Adipose tissue (tissue), 3 donors: ENCODE measurements around the gene RNF5. TPM values are rescaled to one million over a fixed set of nuclear protein-coding genes. Genes with fewer than 3 reads are reported as not detected.

Experiments
- H3K27ac ChIP-seq: one replicate; pipeline ENCODE4 v1.5.1; 2013; ENCODE audit warnings: low read depth, low read length
- WGBS, 3 donors: extraction: QIAGEN DNeasy Blood & Tissue Kit; methylation state at CpG; one replicate each; pipeline ENCODE4 v1.1.7; 2013; 5-methylcytosine and 5-hydroxymethylcytosine counted together
- polyA plus RNA-seq, 3 donors: library from polyadenylated mRNA; stranded (reverse); fragments of 200-250 nt; gene quantifications; one replicate each; pipeline ENCODE4 v1.2.3, GENCODE V29; 2013
- donor health status: healthy with polysubstance abuse.
- donor health status: Bipolar disorder and iron deficiency.
- donor health status: healthy.

Gene RNF5
- polyA plus RNA-seq, 3 donors = 37.7 to 82.3 (median 49.6) TPM

- H3K27ac ChIP-seq = no peak overlapping the region
- WGBS, 3 donors = 48 to 50% (median 49%) methylated on average over 8 of the region's 8 CpGs
These were observed 26.9 kb upstream of the RNF5 start for GRCh38 chr6:32151181-32151862.

GRCh38 chr6:32151863-32152768 is 26.1 kb upstream of the RNF5 start, which contains the start of gene PRRT1:
PRRT1 (minus strand) TSS chr6:32151939; CDS start chr6:32151827, 112 bp downstream.
- no peak within 1 kb of the TSS for H3K27ac ChIP-seq
- 18 to 47% (median 23%) methylated on average over 12 to 16 of the region's 24 CpGs for WGBS, 3 donors

- WGBS, 3 donors = 35 to 46% (median 41%) methylated on average over 35 of the region's 35 CpGs
- H3K27ac ChIP-seq = peak overlapping the region; percentile 2
These were observed 25.2 kb upstream of the RNF5 start for GRCh38 chr6:32152769-32153563.

GRCh38 chr6:32153564-32154513 is 24.4 kb upstream of the RNF5 start, which contains the start of gene PPT2:
PPT2 (plus strand) TSS chr6:32154141; CDS start chr6:32154595, 454 bp downstream.
- H3K27ac ChIP-seq = peak within 1 kb of the TSS; percentile 2
- 1 to 2% (median 2%) methylated on average over 52 of the region's 52 CpGs for WGBS, 3 donors

- peak overlapping the region; percentile 1 for H3K27ac ChIP-seq
- WGBS, 3 donors = 4 to 5% (median 4%) methylated on average over 33 to 34 of the region's 34 CpGs
These were observed 23.6 kb upstream of the RNF5 start for GRCh38 chr6:32154514-32155161.

- H3K27ac ChIP-seq = no peak overlapping the region
- 93 to 94% (median 94%) methylated on average over 9 of the region's 9 CpGs for WGBS, 3 donors
These were observed 21.3 kb upstream of the RNF5 start for GRCh38 chr6:32156891-32157290.

GRCh38 chr6:32158052-32158451 is 20.2 kb upstream of the RNF5 start:
- no peak overlapping the region for H3K27ac ChIP-seq

DNA sequence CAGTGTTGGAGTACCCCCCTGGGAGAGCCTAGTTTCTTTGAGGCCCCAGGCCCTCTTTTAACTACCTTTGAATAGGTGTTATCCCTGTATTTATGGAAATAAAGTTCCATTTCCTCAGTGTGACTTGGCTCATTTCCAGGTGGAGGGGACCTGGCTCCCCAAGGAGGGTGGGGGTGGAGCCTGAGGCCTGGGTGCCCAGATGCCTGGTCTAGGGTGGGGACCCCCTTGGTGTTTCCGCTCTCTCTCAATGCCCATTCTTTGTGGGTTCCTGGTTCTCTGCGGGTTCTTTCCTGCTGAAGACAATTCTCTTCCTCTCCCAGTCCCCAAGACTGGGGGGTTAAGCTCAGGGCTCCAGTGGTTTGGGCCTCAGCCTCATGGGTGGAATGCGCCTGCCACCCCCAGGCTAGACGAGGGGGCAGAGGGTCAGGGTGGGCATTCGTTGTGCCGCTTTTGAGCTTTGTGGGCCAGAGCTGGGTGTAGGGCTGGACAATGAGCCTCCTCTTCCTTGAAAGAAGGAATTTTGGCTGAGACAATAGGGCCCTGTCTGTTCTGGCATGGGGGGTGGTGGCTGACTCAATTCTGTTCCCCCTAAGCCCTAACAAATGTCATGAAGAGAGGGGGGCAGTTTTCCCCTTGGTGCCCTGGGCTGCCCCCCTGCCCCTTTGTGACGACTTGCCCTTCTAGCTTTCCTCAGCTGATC is 14.5 kb upstream of the RNF5 start:
- H3K27ac ChIP-seq = no peak overlapping the region
- WGBS, 3 donors = 81 to 85% (median 81%) methylated on average over 7 of the region's 7 CpGs

DNA sequence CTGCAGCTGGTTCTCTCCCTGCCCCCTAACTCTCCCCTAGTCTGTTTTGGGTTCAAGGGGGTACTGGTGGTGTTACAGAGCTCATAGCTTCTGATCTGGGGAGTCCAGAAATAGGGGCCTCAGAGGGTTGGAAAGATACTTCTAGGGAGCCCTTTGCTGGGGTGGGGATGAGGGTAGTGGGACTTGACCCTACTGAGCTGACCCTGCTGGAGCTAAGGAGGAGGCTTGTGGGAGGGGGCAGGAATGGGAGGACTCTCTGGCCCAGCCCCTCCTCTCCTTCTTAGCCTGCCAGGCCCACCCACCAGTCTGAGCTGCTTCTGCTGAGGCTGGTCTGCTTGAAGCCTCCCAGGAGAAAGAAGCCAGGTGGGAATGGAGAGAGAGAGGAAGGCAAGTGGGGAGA is 13.9 kb upstream of the RNF5 start, which contains the start of gene EGFL8:
TSS of gene EGFL8 (plus strand) at position 301 of the 400 bp plus-strand sequence. CDS start 1,571 bp downstream, outside the sequence.
- no peak within 1 kb of the TSS for H3K27ac ChIP-seq

- whole genome bisulfite sequencing, 3 donors = 86 to 90% (median 86%) methylated on average over 30 of the region's 30 CpGs
- H3K27ac ChIP-seq = no peak overlapping the region
These were observed 11.7 kb upstream of the RNF5 start for GRCh38 chr6:32166411-32167061.

DNA sequence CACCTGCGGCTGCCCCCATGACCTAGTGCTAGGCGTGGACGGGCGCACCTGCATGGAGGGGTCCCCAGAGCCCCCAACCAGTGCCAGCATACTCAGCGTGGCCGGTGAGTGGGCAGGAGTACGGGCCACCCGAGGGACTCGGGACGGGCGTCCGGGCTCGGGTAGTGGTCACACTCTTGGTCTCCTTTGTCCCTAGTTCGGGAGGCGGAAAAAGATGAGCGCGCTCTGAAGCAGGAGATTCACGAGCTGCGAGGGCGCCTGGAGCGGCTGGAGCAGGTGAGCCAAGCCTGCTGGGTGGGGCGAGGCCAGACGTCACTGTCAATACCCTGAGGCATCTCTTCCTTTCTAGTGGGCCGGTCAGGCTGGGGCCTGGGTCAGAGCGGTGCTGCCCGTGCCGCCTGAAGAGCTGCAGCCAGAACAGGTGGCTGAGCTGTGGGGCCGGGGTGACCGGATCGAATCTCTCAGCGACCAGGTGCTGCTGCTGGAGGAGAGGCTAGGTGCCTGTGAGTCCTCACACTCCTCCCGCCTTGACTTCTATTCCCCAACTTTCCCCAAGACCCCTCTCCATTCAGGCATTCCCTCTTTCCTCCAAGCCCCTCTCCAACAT is 10.9 kb upstream of the RNF5 start:
- 86 to 87% (median 87%) methylated on average over 31 to 32 of the region's 32 CpGs for WGBS, 3 donors
- H3K27ac ChIP-seq = no peak overlapping the region

- no peak overlapping the region for H3K27ac ChIP-seq
- WGBS, 3 donors = 44 to 80% (median 76%) methylated on average over 6 of the region's 6 CpGs
These were observed 10.4 kb upstream of the RNF5 start for GRCh38 chr6:32167761-32168262.

GRCh38 chr6:32168350-32168749 is 9.9 kb upstream of the RNF5 start:
- WGBS, 3 donors = 67 to 86% (median 78%) methylated on average over 2 of the region's 2 CpGs
- no peak overlapping the region for H3K27ac ChIP-seq

DNA sequence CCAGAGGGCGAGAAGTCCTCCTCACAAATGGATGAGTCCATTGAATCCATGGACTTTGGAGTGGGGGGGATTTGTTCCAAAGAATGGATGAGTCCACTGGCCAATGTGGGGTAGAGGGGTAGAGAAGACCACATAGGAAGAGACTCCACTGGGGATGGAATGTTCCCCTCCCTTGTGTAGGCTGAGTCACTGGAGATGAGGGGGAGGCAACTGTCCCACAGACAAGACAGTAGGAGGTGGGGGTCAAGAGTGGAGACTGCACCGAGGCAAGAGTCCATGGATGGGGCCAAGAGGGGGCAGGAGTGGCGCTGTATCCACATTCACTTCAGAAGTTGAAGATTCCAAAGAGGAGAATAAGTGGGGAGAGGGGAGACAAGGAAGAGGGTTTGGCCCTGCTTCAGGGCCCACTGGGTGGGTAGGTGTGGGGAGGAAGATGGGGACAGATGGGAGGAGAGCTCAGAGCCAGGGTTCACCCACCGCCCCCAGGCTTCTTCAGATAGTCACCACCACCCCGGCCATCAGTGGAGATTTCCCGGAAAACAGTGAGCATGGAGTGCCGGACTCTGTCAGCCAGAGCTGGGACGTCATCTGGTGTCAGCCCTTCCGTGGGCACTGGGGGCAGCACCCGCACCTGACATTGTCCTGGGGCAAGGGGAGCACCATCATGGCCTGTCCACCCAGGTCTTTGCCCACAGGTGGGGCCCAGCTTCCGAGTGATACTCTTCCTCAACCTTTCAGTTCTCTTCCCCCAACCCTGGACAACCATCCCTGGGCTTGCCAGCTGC is 9.2 kb upstream of the RNF5 start:
- 81 to 84% (median 83%) methylated on average over 11 of the region's 11 CpGs for WGBS, 3 donors
- no peak overlapping the region for H3K27ac ChIP-seq

GRCh38 chr6:32170294-32170693 is 7.9 kb upstream of the RNF5 start:
- 90 to 98% (median 92%) methylated on average over 11 of the region's 11 CpGs for WGBS, 3 donors
- no peak overlapping the region for H3K27ac ChIP-seq
